K562 (cell line): Measurements from ENCODE around the gene PDPK1. TPM values are rescaled to one million over a fixed set of nuclear protein-coding genes. Genes with fewer than 3 reads are reported as not detected.

ENCODE experiments used
- ELF2 ChIP-seq: fragments of 250-450 bp; sonication (Bioruptor Pico); IDR thresholded peaks from 2 replicates; pipeline ENCODE4 v1.5.0; 2021; ENCODE audit warnings: mild to moderate bottlenecking
- ID3 ChIP-seq, 2 experiments: fragments of 250-450 bp in 1 of 2; fragments of 450-650 bp in 1 of 2; sonication (Bioruptor Pico) in 1 of 2; IDR thresholded peaks; 2 replicates each; pipeline versions ENCODE4 v1.6.1 to v1.8.0; 2016 to 2021; ENCODE audit warnings: mild to moderate bottlenecking in 2 of 2, moderate library complexity in 2 of 2, missing compliant biosample characterization in 1 of 2, missing genetic modification characterization in 1 of 2
- IRF1 ChIP-seq: sonication (generic); formaldehyde crosslinking; IDR thresholded peaks from 2 replicates; pipeline ENCODE4 v1.8.0; 2022; ENCODE audit warnings: missing genetic modification reagents, mild to moderate bottlenecking, borderline replicate concordance
- KLF16 ChIP-seq: IDR thresholded peaks from 2 replicates; pipeline ENCODE4 v1.6.1; 2016; ENCODE audit warnings: antibody characterized with exemption
- LEF1 ChIP-seq: fragments of 450-650 bp; IDR thresholded peaks from 2 replicates; pipeline ENCODE4 v1.6.1; 2016; ENCODE audit warnings: mild to moderate bottlenecking
- MAX ChIP-seq: sonication (generic); formaldehyde crosslinking; IDR thresholded peaks from 2 replicates; pipeline ENCODE4 v1.9.0; 2022; ENCODE audit warnings: mild to moderate bottlenecking, missing genetic modification reagents
- POLR2H ChIP-seq: IDR thresholded peaks from 2 replicates; pipeline ENCODE4 v1.6.1; 2016; ENCODE audit warnings: missing genetic modification characterization, low read depth, mild to moderate bottlenecking, control low read depth, missing compliant biosample characterization, moderate library complexity
- ZNF282 ChIP-seq: sonication (generic); formaldehyde crosslinking; IDR thresholded peaks from 2 replicates; pipeline ENCODE4 v1.8.1; 2023; ENCODE audit warnings: missing genetic modification reagents
- ZNF316 ChIP-seq: fragments of 450-650 bp; IDR thresholded peaks from 2 replicates; pipeline ENCODE4 v1.6.1; 2016
- ZNF512 ChIP-seq: IDR thresholded peaks from 2 replicates; pipeline ENCODE4 v1.6.1; 2016; ENCODE audit warnings: missing genetic modification characterization, missing compliant biosample characterization
- ZNF592 ChIP-seq: fragments of 450-650 bp; IDR thresholded peaks from 2 replicates; pipeline ENCODE4 v1.6.1; 2017; ENCODE audit warnings: antibody characterized with exemption, mild to moderate bottlenecking
- polyA plus RNA-seq, 8 experiments: library from polyadenylated mRNA; depleted of rRNA in 4 of 8; stranded (reverse) in 5 of 8; unstranded in 3 of 8; fragments of >200 nt; fragmentation: Nextera tagmentation in 2 of 8; fragmentation: Illumina TruSeq in 1 of 8; extraction: Ambion mirVana in 2 of 8; extraction: Trizol in 1 of 8; gene quantifications; 2 replicates each; pipeline versions ENCODE4 v1.2.1 to v1.2.3, GENCODE V29; 2011 to 2014; ENCODE audit warnings: inconsistent platforms in 1 of 8, missing spikeins in 1 of 8
- total RNA-seq, 7 experiments: library from RNA; depleted of rRNA in 6 of 7; stranded (reverse); fragments of >200 nt in 6 of 7; fragmentation: Illumina TruSeq in 2 of 7; extraction: Trizol in 2 of 7; gene quantifications; 2 replicates each; pipeline versions ENCODE4 v1.2.1 to v1.2.3, GENCODE V29; 2011 to 2021; ENCODE audit warnings: low replicate concordance in 1 of 7

The PDPK1 gene
- total and polyA plus RNA-seq, 9 of the 15 experiments (the other 6 are each of a cell fraction or from before 2014, with no cell fraction given) = 4.0 to 37.2 (median 18.7) TPM

- TF ChIP-seq ZNF592 (no peak; the same call in 1 of the 2 replicates), ZNF282 (CRISPR knock-in tag) (no peak), ZNF512 (tag) (no peak), LEF1 (no peak), ZNF316 (no peak), ELF2 (no peak), POLR2H (tag) (peak; percentile 63; the same call in 1 of the 2 replicates), MAX (peak; percentile 94), IRF1 (CRISPR knock-in tag) (no peak), KLF16 (no peak), ID3 (CRISPR knock-in tag; IDR thresholded peaks at IDR 0.05) (no peak), ID3 (tag; IDR thresholded peaks at IDR 0.05) (peak; percentile 57; the same call in 1 of the 2 replicates)
Observed at GRCh38 chr16:2531696-2532493, 5.9 kb upstream of the PDPK1 start (continued).
